ENCODE data around the gene OCEL1.

Gene OCEL1

DNA sequence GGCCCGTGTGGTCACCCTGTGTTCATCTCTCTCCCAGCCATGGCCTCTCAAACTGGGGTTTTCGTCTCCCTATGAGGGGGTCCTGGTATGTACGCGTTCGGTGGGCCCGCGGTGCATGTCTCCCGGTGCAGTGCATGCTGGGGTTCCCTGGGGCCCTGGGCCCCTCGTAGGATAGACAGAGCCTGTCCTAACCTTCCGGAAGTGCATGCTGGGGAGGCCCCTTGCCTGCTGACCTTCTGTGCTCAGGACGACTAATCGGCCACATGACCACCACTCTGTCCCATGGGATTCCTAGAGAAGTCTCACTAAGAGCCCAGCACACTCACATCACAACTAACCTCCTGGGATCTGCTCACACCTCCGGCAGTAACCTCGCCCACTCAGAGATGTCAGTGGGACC, 15.7 kb upstream of the OCEL1 start:
- Histone ChIP-seq H3K36me3 (ENCODE audit: insufficient read depth, low read length) (peaks cover 55% of the 10 kb centered on the region), H3K27me3 (ENCODE audit: insufficient read depth, low read length) (no peaks in the 10 kb centered on the region), H3K79me2 (ENCODE audit: insufficient read depth, low read length) (no peaks in the 10 kb centered on the region), H3K9me2 (ENCODE audit: low read depth, low read length) (no peaks in the 10 kb centered on the region), H2AFZ (ENCODE audit: low read length) (no peak overlapping the region), H4K20me1 (ENCODE audit: insufficient read depth, low read length) (no peaks in the 10 kb centered on the region), H3F3A (ENCODE audit: insufficient read depth, low read length) (no peaks in the 10 kb centered on the region), H3K27ac (ENCODE audit: low read depth, low read length, poor library complexity, severe bottlenecking) (no peak overlapping the region), H3K4me1 (ENCODE audit: insufficient read depth, low read length, severe bottlenecking) (peaks cover 18% of the 10 kb centered on the region), H3K4me2 (ENCODE audit: low read length) (no peak overlapping the region), H3K9ac (ENCODE audit: low read length) (no peak overlapping the region), H3K4me3 (ENCODE audit: low read depth, low read length, poor library complexity, severe bottlenecking) (no peak overlapping the region), H3K9me3 (ENCODE audit: low read length) (no peaks in the 10 kb centered on the region)
- TF ChIP-seq EZH2 (IDR thresholded peaks at IDR 0.05; ENCODE audit: borderline replicate concordance, low read length) = no peak
- TF ChIP-seq, protein P1, sequence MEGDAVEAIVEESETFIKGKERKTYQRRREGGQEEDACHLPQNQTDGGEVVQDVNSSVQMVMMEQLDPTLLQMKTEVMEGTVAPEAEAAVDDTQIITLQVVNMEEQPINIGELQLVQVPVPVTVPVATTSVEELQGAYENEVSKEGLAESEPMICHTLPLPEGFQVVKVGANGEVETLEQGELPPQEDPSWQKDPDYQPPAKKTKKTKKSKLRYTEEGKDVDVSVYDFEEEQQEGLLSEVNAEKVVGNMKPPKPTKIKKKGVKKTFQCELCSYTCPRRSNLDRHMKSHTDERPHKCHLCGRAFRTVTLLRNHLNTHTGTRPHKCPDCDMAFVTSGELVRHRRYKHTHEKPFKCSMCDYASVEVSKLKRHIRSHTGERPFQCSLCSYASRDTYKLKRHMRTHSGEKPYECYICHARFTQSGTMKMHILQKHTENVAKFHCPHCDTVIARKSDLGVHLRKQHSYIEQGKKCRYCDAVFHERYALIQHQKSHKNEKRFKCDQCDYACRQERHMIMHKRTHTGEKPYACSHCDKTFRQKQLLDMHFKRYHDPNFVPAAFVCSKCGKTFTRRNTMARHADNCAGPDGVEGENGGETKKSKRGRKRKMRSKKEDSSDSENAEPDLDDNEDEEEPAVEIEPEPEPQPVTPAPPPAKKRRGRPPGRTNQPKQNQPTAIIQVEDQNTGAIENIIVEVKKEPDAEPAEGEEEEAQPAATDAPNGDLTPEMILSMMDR (IDR thresholded peaks at IDR 0.05; ENCODE audit: low read length) = no peak

DNA sequence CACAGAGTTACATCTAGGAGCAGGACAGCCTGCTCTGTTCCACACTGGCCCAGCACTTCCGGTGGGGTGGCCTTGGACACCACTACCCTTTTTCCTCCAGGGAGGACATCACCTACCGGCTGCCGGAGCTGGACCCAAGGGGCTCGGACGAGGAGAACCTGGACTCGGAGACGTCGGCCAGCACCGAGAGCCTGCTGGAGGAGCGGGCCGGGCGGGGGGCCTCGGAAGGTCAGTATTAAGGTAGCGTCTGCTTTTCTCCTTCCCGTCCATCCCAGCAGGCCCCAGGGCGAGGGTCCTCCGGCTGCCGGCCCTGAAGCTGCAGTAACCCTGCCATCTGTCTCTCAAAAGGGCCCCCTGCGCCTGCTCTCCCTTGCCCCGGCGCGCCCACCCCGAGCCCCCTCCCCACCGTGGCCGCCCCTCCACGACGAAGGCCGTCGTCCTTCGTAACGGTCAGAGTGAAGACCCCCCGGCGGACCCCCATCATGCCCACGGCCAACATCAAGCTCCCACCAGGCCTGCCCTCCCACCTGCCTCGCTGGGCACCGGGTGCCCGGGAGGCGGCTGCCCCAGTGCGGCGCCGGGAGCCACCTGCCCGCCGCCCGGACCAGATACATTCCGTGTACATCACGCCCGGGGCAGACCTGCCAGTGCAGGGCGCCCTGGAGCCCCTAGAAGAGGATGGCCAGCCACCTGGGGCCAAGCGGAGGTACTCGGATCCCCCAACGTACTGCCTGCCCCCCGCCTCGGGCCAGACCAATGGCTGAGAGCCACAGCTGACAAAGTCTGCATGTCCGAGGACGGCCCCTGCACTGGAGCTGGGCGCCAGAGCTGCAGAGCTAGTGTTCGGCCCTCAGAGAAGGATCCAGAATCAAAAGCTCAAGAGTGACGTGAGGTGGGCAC, 14.2 kb upstream of the OCEL1 start:
- Histone ChIP-seq H3K4me3 (ENCODE audit: low read depth, low read length, poor library complexity, severe bottlenecking) (no peak overlapping the region), H3K4me2 (ENCODE audit: low read length) (no peak overlapping the region), H3K27me3 (ENCODE audit: insufficient read depth, low read length) (no peaks in the 10 kb centered on the region), H3K9ac (ENCODE audit: low read length) (no peak overlapping the region), H4K20me1 (ENCODE audit: insufficient read depth, low read length) (no peaks in the 10 kb centered on the region), H3K4me1 (ENCODE audit: insufficient read depth, low read length, severe bottlenecking) (peaks cover 24% of the 10 kb centered on the region), H3K36me3 (ENCODE audit: insufficient read depth, low read length) (peaks cover 42% of the 10 kb centered on the region), H2AFZ (ENCODE audit: low read length) (no peak overlapping the region), H3K9me3 (ENCODE audit: low read length) (no peaks in the 10 kb centered on the region), H3K27ac (ENCODE audit: low read depth, low read length, poor library complexity, severe bottlenecking) (no peak overlapping the region), H3K79me2 (ENCODE audit: insufficient read depth, low read length) (no peaks in the 10 kb centered on the region), H3F3A (ENCODE audit: insufficient read depth, low read length) (no peaks in the 10 kb centered on the region), H3K9me2 (ENCODE audit: low read depth, low read length) (no peaks in the 10 kb centered on the region)
- TF ChIP-seq EZH2 (IDR thresholded peaks at IDR 0.05; ENCODE audit: borderline replicate concordance, low read length) = no peak
- TF ChIP-seq, protein P1 (IDR thresholded peaks at IDR 0.05; ENCODE audit: low read length) = no peak

GRCh38 chr19:17213334-17213733, 12.7 kb upstream of the OCEL1 start:
- Histone ChIP-seq H3K4me1 (ENCODE audit: insufficient read depth, low read length, severe bottlenecking) (peaks cover 24% of the 10 kb centered on the region), H3K9me2 (ENCODE audit: low read depth, low read length) (no peaks in the 10 kb centered on the region), H3K36me3 (ENCODE audit: insufficient read depth, low read length) (peaks cover 51% of the 10 kb centered on the region), H3K4me3 (ENCODE audit: low read depth, low read length, poor library complexity, severe bottlenecking) (no peak overlapping the region), H3K4me2 (ENCODE audit: low read length) (no peak overlapping the region), H2AFZ (ENCODE audit: low read length) (no peak overlapping the region), H3F3A (ENCODE audit: insufficient read depth, low read length) (no peaks in the 10 kb centered on the region), H3K27ac (ENCODE audit: low read depth, low read length, poor library complexity, severe bottlenecking) (no peak overlapping the region), H3K9me3 (ENCODE audit: low read length) (no peaks in the 10 kb centered on the region), H3K9ac (ENCODE audit: low read length) (no peak overlapping the region), H3K79me2 (ENCODE audit: insufficient read depth, low read length) (no peaks in the 10 kb centered on the region), H3K27me3 (ENCODE audit: insufficient read depth, low read length) (no peaks in the 10 kb centered on the region), H4K20me1 (ENCODE audit: insufficient read depth, low read length) (no peaks in the 10 kb centered on the region)
- TF ChIP-seq EZH2 (IDR thresholded peaks at IDR 0.05; ENCODE audit: borderline replicate concordance, low read length) = no peak
- TF ChIP-seq, protein P1 (IDR thresholded peaks at IDR 0.05; ENCODE audit: low read length) = no peak

Data from OCI-LY1 (cell line).